ENCODE measurements around the gene MGAT4D. TPM values are rescaled to one million over a fixed set of nuclear protein-coding genes. Genes with fewer than 3 reads are reported as not detected.
"Not testable (repeated sequence)": the region's sequence is repeated elsewhere in the genome, so short reads cannot be mapped to it uniquely, and the experiment has no call there.

The MGAT4D gene
- total RNA-seq, 1 donor from 2014 or later: not detected

DNA sequence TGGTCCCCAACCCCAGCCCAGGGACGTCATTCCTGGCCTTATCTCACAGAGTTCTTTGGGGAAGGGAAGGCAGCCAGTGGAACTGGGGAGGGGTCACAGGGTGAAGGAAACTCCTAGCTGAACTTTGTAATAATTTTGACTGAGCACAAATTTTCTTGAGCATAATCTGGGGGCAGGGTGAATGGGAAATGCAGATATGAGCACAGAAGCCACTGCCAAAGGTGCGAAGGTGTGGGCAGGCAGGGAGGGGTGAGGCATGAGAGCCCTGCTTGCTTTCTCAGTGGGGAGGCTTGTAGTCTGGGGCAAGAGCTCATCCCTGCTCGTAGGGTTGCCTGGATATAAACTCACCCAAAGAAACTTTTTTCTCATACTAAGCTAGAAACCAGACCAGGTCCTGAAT is 34.9 kb downstream of the MGAT4D start:
- H3K36me3 Mint-ChIP-seq: no peaks in the 10 kb centered on the region
- H3K27me3 Mint-ChIP-seq: peaks cover 4% of the 10 kb centered on the region
- no peak for TF ChIP-seq CTCF (conservative IDR thresholded peaks at IDR 0.05)
- no peak overlapping the region for H3K4me3 Mint-ChIP-seq
- H3K27ac Mint-ChIP-seq: no peak overlapping the region
- no peak for DNase-seq (ENCODE audit: extremely low spot score, unreplicated experiment)
- H3K9me3 Mint-ChIP-seq: no peaks in the 10 kb centered on the region
- H3K4me1 Mint-ChIP-seq (ENCODE audit: unreplicated experiment): no peaks in the 10 kb centered on the region

- H3K36me3 Mint-ChIP-seq: no peaks in the 10 kb centered on the region
- peaks cover 19% of the 10 kb centered on the region for H3K27me3 Mint-ChIP-seq
- H3K4me1 Mint-ChIP-seq (ENCODE audit: unreplicated experiment): no peaks in the 10 kb centered on the region
- DNase-seq (ENCODE audit: extremely low spot score, unreplicated experiment): no peak
- no peak overlapping the region for H3K4me3 Mint-ChIP-seq
- no peak overlapping the region for H3K27ac Mint-ChIP-seq
- no peak for TF ChIP-seq CTCF (conservative IDR thresholded peaks at IDR 0.05)
- H3K9me3 Mint-ChIP-seq: no peaks in the 10 kb centered on the region
Observed at GRCh38 chr4:140450352-140450751, 47.7 kb downstream of the MGAT4D start.

DNA sequence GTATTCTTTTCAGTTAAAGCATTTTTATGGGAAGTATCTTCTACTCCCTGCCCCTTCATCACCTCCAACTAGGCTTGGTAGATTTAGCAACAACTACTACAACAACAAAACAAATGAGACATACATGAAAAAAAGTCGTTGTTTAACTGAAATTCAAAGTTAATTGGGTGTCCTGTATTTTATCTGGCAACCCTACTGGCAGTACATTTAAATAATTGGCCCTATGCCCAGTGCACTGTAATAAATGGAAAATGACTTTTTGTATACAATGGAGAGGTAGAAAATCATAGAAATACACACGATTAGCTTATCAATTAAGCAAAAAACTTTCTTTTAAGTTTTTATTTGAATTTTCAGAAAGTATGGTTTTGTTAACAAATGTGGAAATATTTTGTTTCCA is 49.3 kb downstream of the MGAT4D start:
- no peak for TF ChIP-seq CTCF (conservative IDR thresholded peaks at IDR 0.05)
- Mint-ChIP-seq H3K27ac (no peak overlapping the region), H3K27me3 (peaks cover 20% of the 10 kb centered on the region), H3K36me3 (no peaks in the 10 kb centered on the region), H3K4me3 (no peak overlapping the region), H3K4me1 (ENCODE audit: unreplicated experiment) (no peaks in the 10 kb centered on the region), H3K9me3 (no peaks in the 10 kb centered on the region)
- DNase-seq (ENCODE audit: extremely low spot score, unreplicated experiment): no peak

GRCh38 chr4:140448162-140448561 is 49.9 kb downstream of the MGAT4D start:
- peaks cover 17% of the 10 kb centered on the region for H3K27me3 Mint-ChIP-seq
- no peak overlapping the region for H3K4me3 Mint-ChIP-seq
- H3K36me3 Mint-ChIP-seq: no peaks in the 10 kb centered on the region
- no peak for DNase-seq (ENCODE audit: extremely low spot score, unreplicated experiment)
- H3K27ac Mint-ChIP-seq: no peak overlapping the region
- H3K4me1 Mint-ChIP-seq (ENCODE audit: unreplicated experiment): no peaks in the 10 kb centered on the region
- no peaks in the 10 kb centered on the region for H3K9me3 Mint-ChIP-seq
- no peak for TF ChIP-seq CTCF (conservative IDR thresholded peaks at IDR 0.05)

GRCh38 chr4:140444347-140444746 is 53.7 kb downstream of the MGAT4D start:
- peaks cover 17% of the 10 kb centered on the region for H3K27me3 Mint-ChIP-seq
- not testable (repeated sequence) for H3K4me3 Mint-ChIP-seq; H3K36me3 Mint-ChIP-seq; H3K9me3 Mint-ChIP-seq; H3K27ac Mint-ChIP-seq; H3K4me1 Mint-ChIP-seq (ENCODE audit: unreplicated experiment); DNase-seq (ENCODE audit: extremely low spot score, unreplicated experiment)

- Mint-ChIP-seq H3K36me3 (no peaks in the 10 kb centered on the region), H3K27me3 (peaks cover 12% of the 10 kb centered on the region), H3K27ac (no peak overlapping the region)
Observed at GRCh38 chr4:140439644-140440142, 58.4 kb downstream of the MGAT4D start.

More at GRCh38 chr4:140439644-140440142, 58.4 kb downstream of the MGAT4D start:
- TF ChIP-seq CTCF (conservative IDR thresholded peaks at IDR 0.05): no peak
- Mint-ChIP-seq H3K4me3 (no peak overlapping the region), H3K9me3 (no peaks in the 10 kb centered on the region), H3K4me1 (ENCODE audit: unreplicated experiment) (no peaks in the 10 kb centered on the region)
- no peak for DNase-seq (ENCODE audit: extremely low spot score, unreplicated experiment)

All from type B pancreatic cell (in vitro differentiated cells).